B cell (primary cell): Measurements from ENCODE around the gene GEMIN4. TPM values are rescaled to one million over a fixed set of nuclear protein-coding genes. Genes with fewer than 3 reads are reported as not detected.

Experiments used
- ATAC-seq: fragments of 200-7000 bp; cut with Tn5 transposase; one replicate; pipeline ENCODE4 v1.10.0; 2021; ENCODE audit warnings: low read depth, mild to moderate bottlenecking, moderate number of reproducible peaks, moderate library complexity
- CTCF ChIA-PET: fragments of 350-600 bp; sonication (Branson Sonifier 250); formaldehyde crosslinking; loops from one replicate; lab custom pipeline; 2021; ENCODE audit warnings: antibody characterized with exemption, inconsistent platforms; lab: Charles Lee
- POLR2A ChIA-PET: fragments of 350-600 bp; sonication (Branson Sonifier 250); formaldehyde crosslinking; loops from one replicate; lab custom pipeline; 2021; ENCODE audit warnings: antibody characterized with exemption; lab: Charles Lee
- DNase-seq: peaks from one replicate; pipeline ENCODE4 v3.0.0; 2013
- H2AFZ ChIP-seq: 2 replicates; pipeline ENCODE4 v1.6.1; 2012; ENCODE audit warnings: mild to moderate bottlenecking, low read depth, low read length; ENCODE audit not compliant: insufficient read depth, poor library complexity, severe bottlenecking
- H3K27ac ChIP-seq, 2 donors: 1 replicate in 1 of 2; 2 replicates in 1 of 2; pipeline ENCODE4 v1.5.1; 2012 to 2013; ENCODE audit warnings: low read length in 2 of 2, mild to moderate bottlenecking in 2 of 2, moderate library complexity in 1 of 2
- H3K27me3 ChIP-seq, 4 experiments: fragments of 200-600 bp in 1 of 4; sonication (generic) in 1 of 4; replicated peaks in 1 of 4; 1 replicate in 2 of 4; 2 replicates in 2 of 4; pipeline versions ENCODE4 v1.6.1 to v1.7.0; 2013 to 2016; ENCODE audit warnings: low read length in 3 of 4, mild to moderate bottlenecking in 2 of 4, mixed read lengths in 1 of 4, moderate library complexity in 1 of 4; ENCODE audit not compliant: insufficient read depth in 4 of 4, control insufficient read depth in 3 of 4; ENCODE audit errors: control extremely low read depth in 1 of 4
- H3K36me3 ChIP-seq, 2 experiments: replicated peaks in 1 of 2; 1 replicate in 1 of 2; 2 replicates in 1 of 2; pipeline versions ENCODE4 v1.6.1 to v1.7.1; 2013; ENCODE audit warnings: low read length in 1 of 2; ENCODE audit not compliant: insufficient read depth in 2 of 2, control insufficient read depth in 1 of 2; ENCODE audit errors: control extremely low read depth in 1 of 2, extremely low read depth in 1 of 2
- H3K4me1 ChIP-seq, 2 donors: fragments of 200-600 bp in 1 of 2; sonication (generic) in 1 of 2; 1 replicate in 1 of 2; 2 replicates in 1 of 2; pipeline versions ENCODE4 v1.5.1 to v1.6.1; 2013 to 2017; ENCODE audit warnings: low read length in 2 of 2; ENCODE audit not compliant: control insufficient read depth in 2 of 2, insufficient read depth in 2 of 2
- H3K4me2 ChIP-seq: replicated peaks from 2 replicates; pipeline ENCODE3; 2012; ENCODE audit warnings: mild to moderate bottlenecking, low read depth, low read length; ENCODE audit not compliant: poor library complexity, severe bottlenecking
- H3K4me3 ChIP-seq, 5 experiments: fragments of 200-600 bp in 1 of 5; sonication (generic) in 1 of 5; 1 replicate in 3 of 5; 2 replicates in 2 of 5; pipeline versions ENCODE4 v1.5.1 to v1.7.0; 2011 to 2016; ENCODE audit warnings: low read length in 4 of 5, mild to moderate bottlenecking in 4 of 5, low read depth in 2 of 5, control low read depth in 1 of 5, moderate library complexity in 1 of 5; ENCODE audit not compliant: insufficient read depth in 1 of 5; ENCODE audit errors: control extremely low read depth in 1 of 5, extremely low read depth in 1 of 5
- H3K79me2 ChIP-seq: fragments of 200-600 bp; sonication (generic); one replicate; pipeline ENCODE4 v1.6.0; 2016; ENCODE audit warnings: low read length; ENCODE audit not compliant: control insufficient read depth, insufficient read depth
- H3K9ac ChIP-seq: fragments of 200-600 bp; sonication (generic); 2 replicates; pipeline ENCODE4 v1.6.1; 2017; ENCODE audit warnings: mild to moderate bottlenecking, low read length, moderate library complexity
- H3K9me3 ChIP-seq, 3 donors: one replicate each; pipeline versions ENCODE4 v1.6.1 to v1.7.1; 2013; ENCODE audit warnings: low read length in 2 of 3; ENCODE audit not compliant: control insufficient read depth in 2 of 3, insufficient read depth in 1 of 3; ENCODE audit errors: control extremely low read depth in 1 of 3
- H4K20me1 ChIP-seq: 2 replicates; pipeline ENCODE4 v1.6.0; 2012; ENCODE audit warnings: mild to moderate bottlenecking, low read length; ENCODE audit not compliant: insufficient read depth, control insufficient read depth, poor library complexity, severe bottlenecking
- H3K27ac Mint-ChIP-seq: one replicate; pipeline ENCODE4 v1.8.0; 2021; ENCODE audit warnings: mixed read lengths
- H3K27me3 Mint-ChIP-seq: one replicate; pipeline ENCODE4 v1.8.0; 2021; ENCODE audit warnings: mixed read lengths
- H3K4me1 Mint-ChIP-seq: one replicate; pipeline ENCODE4 v1.8.0; 2021; ENCODE audit warnings: mixed read lengths
- H3K4me3 Mint-ChIP-seq: one replicate; pipeline ENCODE4 v1.8.0; 2021; ENCODE audit warnings: mixed read lengths
- H3K9me3 Mint-ChIP-seq: one replicate; pipeline ENCODE4 v1.8.0; 2022; ENCODE audit warnings: mixed read lengths; ENCODE audit not compliant: insufficient read depth
- CTCF ChIP-seq: fragments of 200-600 bp; IDR thresholded peaks from one replicate; pipeline ENCODE4 v1.8.0; 2022; ENCODE audit warnings: antibody characterized with exemption, mild to moderate bottlenecking
- EZH2 ChIP-seq: IDR thresholded peaks from 2 replicates; pipeline ENCODE4 v1.6.1; 2012; ENCODE audit warnings: borderline replicate concordance, low read depth, mild to moderate bottlenecking, moderate library complexity, low read length; ENCODE audit not compliant: insufficient read depth, poor library complexity, severe bottlenecking
- WGBS: methylation state at CpG from one replicate; pipeline ENCODE4 v1.1.5; 2013; ENCODE audit warnings: missing lambda C conversion rate; ENCODE audit not compliant: insufficient coverage; 5-methylcytosine and 5-hydroxymethylcytosine counted together
- intact Hi-C: fragments of 100-400 bp; cut with micrococcal nuclease; formaldehyde crosslinking; loops from one replicate; pipeline ENCODE4 v1.10.0; 2022
- polyA plus RNA-seq: library from polyadenylated mRNA; depleted of rRNA; stranded (reverse); fragments of >200 nt; gene quantifications from 2 replicates; pipeline ENCODE4 v1.2.3, GENCODE V29; 2012
- total RNA-seq, 2 donors: library from RNA; stranded (reverse); fragments of 120-200 nt in 1 of 2; gene quantifications; 1 replicate in 1 of 2; 2 replicates in 1 of 2; pipeline versions ENCODE4 v1.2.3 to v1.2.4, GENCODE V29; 2013 to 2022

The GEMIN4 gene
- total and polyA plus RNA-seq, 2 donors (not counting 1 experiment from before 2014, with no cell fraction given): 25.6 to 26.1 TPM

GRCh38 chr17:784143-784542 is 32.1 kb upstream of the GEMIN4 start:
- intact Hi-C loops: loop anchor here (5.0 kb wide), 1 partner anchor 198 kb away; no protein-coding TSS in a partner anchor
- peaks cover 60% of the 10 kb centered on the region for H3K79me2 ChIP-seq

More at GRCh38 chr17:784143-784542, 32.1 kb upstream of the GEMIN4 start:
- H3K27ac ChIP-seq: no peak overlapping the region
- Mint-ChIP-seq H3K9me3 (no peaks in the 10 kb centered on the region), H3K27ac (no peak overlapping the region), H3K27me3 (no peaks in the 10 kb centered on the region), H3K4me3 (peak overlapping the region; percentile 59), H3K4me1 (peaks cover 27% of the 10 kb centered on the region)
- H3K27me3 ChIP-seq: no peaks in the 10 kb centered on the region
- H2AFZ ChIP-seq: no peak overlapping the region
- no peaks in the 10 kb centered on the region for H4K20me1 ChIP-seq
- ATAC-seq (no peak), DNase-seq (no peak)
- peaks cover 3 to 19% of the 10 kb centered on the region in 2 experiments for H3K36me3 ChIP-seq
- no peaks in the 10 kb centered on the region for H3K9me3 ChIP-seq
- POLR2A ChIA-PET: interaction anchor here (0.7 kb wide), 1 partner anchor 30 kb away, joined by 3 read pairs; no protein-coding TSS in a partner anchor
- peaks cover 16 to 20% of the 10 kb centered on the region in 2 donors for H3K4me1 ChIP-seq
- CTCF ChIA-PET: no interaction called here
- no peak overlapping the region for H3K4me2 ChIP-seq
- TF ChIP-seq EZH2 (no peak), CTCF (no peak)
- WGBS: 68% methylated on average over 3 of the region's 3 CpGs
- H3K4me3 ChIP-seq: no peak overlapping the region
- H3K9ac ChIP-seq: no peak overlapping the region
